ENCODE results near the gene ZFP36L1. TPM values are rescaled to one million over a fixed set of nuclear protein-coding genes. Genes with fewer than 3 reads are reported as not detected.

The ZFP36L1 gene
- total and polyA plus RNA-seq, 2 of the 13 experiments (the other 11 are each of a cell fraction or from before 2014, with no cell fraction given), result 7.4 to 10.2 TPM

DNA sequence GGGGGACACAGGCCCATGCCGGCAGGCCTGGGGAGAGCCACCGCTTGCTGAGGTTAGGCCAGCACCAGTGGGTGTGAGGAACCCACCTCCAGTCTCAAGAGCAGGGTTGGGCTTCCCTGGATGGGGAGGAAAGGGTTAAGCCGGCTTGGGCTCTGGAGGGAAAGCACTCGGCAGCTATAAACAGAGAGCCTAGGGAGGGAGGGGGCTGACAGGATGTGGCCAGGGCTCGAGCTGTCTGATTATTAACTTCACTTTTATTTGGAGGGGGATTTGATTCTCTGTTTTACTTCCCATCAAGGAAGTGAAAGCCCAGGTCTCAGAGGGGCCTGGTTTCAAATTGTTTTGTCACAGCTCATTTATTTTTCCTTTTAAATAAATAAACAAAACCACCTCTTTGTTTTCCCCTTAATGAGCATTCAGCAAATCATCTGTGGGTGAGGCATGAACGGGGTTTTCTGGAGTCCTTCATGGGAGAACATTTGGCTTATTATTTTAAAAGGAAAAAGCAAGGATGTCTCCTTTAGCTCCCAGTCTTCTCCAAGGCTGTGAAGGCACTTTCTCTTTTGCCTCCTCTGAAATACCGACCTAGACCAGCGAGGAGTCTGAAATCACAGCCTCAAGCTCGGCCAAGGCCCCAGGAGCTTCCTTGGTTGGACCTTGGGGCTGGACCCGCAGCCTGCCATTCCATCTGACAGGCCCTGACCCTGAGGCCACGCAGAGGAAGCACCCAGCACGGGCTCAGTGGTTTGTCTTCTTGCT, 21.9 kb upstream of the ZFP36L1 start (continued):
- TF ChIP-seq ZNF451 (CRISPR knock-in tag; IDR thresholded peaks at IDR 0.05) (no peak; the same call in 1 of the 2 replicates), ELF3 (CRISPR knock-in tag; IDR thresholded peaks at IDR 0.05) (0 out of 2 replicates have a peak, but pooled peaks have one; percentile 40), RFX3 (CRISPR knock-in tag; IDR thresholded peaks at IDR 0.05) (no peak), CAMTA2 (CRISPR knock-in tag; IDR thresholded peaks at IDR 0.05; ENCODE audit: borderline replicate concordance) (no peak), HOXA7 (CRISPR knock-in tag; IDR thresholded peaks at IDR 0.05) (no peak), TOE1 (CRISPR knock-in tag; IDR thresholded peaks at IDR 0.05) (no peak), NFKB2 (CRISPR knock-in tag; IDR thresholded peaks at IDR 0.05; ENCODE audit: borderline replicate concordance) (peak; percentile 58; the same call in 1 of the 2 replicates), ATF7 (IDR thresholded peaks at IDR 0.05) (no peak), ATF7 (CRISPR knock-in tag; IDR thresholded peaks at IDR 0.05) (no peak), HHEX (CRISPR knock-in tag; IDR thresholded peaks at IDR 0.05) (no peak), ZNF326 (CRISPR knock-in tag; IDR thresholded peaks at IDR 0.05; ENCODE audit: borderline replicate concordance) (no peak), RNF2 (conservative IDR thresholded peaks at IDR 0.05; ENCODE audit: low read depth) (no peak), ZNF720 (CRISPR knock-in tag; IDR thresholded peaks at IDR 0.05) (no peak), RBFOX2 (IDR thresholded peaks at IDR 0.05; ENCODE audit: low read depth, low read length) (no peak), CENPX (CRISPR knock-in tag; IDR thresholded peaks at IDR 0.05) (no peak), NR2F1 (CRISPR knock-in tag; IDR thresholded peaks at IDR 0.05) (peak; percentile 17 to 25; a peak in 1 of 4 replicates), RXRA (CRISPR knock-in tag; IDR thresholded peaks at IDR 0.05) (0 out of 2 replicates have a peak, but pooled peaks have one; percentile 33)
- TF ChIP-seq, protein P1, sequence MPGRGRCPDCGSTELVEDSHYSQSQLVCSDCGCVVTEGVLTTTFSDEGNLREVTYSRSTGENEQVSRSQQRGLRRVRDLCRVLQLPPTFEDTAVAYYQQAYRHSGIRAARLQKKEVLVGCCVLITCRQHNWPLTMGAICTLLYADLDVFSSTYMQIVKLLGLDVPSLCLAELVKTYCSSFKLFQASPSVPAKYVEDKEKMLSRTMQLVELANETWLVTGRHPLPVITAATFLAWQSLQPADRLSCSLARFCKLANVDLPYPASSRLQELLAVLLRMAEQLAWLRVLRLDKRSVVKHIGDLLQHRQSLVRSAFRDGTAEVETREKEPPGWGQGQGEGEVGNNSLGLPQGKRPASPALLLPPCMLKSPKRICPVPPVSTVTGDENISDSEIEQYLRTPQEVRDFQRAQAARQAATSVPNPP (CRISPR knock-in tag; IDR thresholded peaks at IDR 0.05), result no peak
- TF ChIP-seq, protein P2, sequence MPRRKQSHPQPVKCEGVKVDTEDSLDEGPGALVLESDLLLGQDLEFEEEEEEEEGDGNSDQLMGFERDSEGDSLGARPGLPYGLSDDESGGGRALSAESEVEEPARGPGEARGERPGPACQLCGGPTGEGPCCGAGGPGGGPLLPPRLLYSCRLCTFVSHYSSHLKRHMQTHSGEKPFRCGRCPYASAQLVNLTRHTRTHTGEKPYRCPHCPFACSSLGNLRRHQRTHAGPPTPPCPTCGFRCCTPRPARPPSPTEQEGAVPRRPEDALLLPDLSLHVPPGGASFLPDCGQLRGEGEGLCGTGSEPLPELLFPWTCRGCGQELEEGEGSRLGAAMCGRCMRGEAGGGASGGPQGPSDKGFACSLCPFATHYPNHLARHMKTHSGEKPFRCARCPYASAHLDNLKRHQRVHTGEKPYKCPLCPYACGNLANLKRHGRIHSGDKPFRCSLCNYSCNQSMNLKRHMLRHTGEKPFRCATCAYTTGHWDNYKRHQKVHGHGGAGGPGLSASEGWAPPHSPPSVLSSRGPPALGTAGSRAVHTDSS (CRISPR knock-in tag; conservative IDR thresholded peaks at IDR 0.05), result no peak
- TF ChIP-seq, protein P3, sequence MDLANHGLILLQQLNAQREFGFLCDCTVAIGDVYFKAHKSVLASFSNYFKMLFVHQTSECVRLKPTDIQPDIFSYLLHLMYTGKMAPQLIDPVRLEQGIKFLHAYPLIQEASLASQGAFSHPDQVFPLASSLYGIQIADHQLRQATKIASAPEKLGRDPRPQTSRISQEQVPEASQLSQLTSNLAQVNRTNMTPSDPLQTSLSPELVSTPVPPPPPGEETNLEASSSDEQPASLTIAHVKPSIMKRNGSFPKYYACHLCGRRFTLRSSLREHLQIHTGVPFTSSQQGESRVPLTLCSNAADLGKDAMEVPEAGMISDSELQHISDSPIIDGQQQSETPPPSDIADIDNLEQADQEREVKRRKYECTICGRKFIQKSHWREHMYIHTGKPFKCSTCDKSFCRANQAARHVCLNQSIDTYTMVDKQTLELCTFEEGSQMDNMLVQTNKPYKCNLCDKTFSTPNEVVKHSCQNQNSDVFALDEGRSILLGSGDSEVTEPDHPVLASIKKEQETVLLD (CRISPR knock-in tag; IDR thresholded peaks at IDR 0.05; ENCODE audit: low read depth), result no peak
- TF ChIP-seq, protein P4, sequence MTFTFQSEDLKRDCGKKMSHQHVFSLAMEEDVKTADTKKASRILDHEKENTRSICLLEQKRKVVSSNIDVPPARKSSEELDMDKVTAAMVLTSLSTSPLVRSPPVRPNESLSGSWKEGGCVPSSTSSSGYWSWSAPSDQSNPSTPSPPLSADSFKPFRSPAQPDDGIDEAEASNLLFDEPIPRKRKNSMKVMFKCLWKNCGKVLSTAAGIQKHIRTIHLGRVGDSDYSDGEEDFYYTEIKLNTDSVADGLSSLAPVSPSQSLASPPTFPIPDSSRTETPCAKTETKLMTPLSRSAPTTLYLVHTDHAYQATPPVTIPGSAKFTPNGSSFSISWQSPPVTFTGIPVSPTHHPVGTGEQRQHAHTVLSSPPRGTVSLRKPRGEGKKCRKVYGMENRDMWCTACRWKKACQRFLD (CRISPR knock-in tag; IDR thresholded peaks at IDR 0.05; ENCODE audit: borderline replicate concordance), result no peak
- TF ChIP-seq, protein P5, sequence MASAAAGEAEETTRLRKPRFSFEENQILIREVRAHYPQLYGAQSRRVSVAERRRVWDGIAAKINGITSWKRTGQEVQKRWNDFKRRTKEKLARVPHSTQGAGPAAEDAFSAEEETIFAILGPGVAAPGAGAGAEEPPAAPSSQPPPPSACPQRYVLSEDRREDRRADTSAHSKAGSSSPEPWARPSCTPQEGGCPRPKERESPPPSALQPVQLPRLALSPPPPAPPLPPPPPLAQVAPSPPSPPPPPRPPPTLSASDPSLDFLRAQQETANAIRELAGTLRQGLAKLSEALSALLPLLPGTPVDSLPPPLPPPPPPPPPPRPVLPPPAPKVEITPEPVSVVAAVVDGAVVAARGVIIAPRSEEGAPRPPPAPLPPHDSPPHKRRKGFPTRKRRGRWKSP (CRISPR knock-in tag; IDR thresholded peaks at IDR 0.05), result no peak

Measured in HepG2 (cell line).